Esophagus (tissue), 2 donors: Measurements from ENCODE around the gene LILRB3. TPM values are rescaled to one million over a fixed set of nuclear protein-coding genes. Genes with fewer than 3 reads are reported as not detected.
"Not testable (repeated sequence)": the region's sequence is repeated elsewhere in the genome, so short reads cannot be mapped to it uniquely, and the experiment has no call there.

Source experiments
- H3K27ac ChIP-seq, 2 donors: one replicate each; pipeline ENCODE4 v1.5.1; 2013; ENCODE audit warnings: low read depth in 2 of 2, mild to moderate bottlenecking in 2 of 2, inconsistent platforms in 1 of 2, low read length in 1 of 2, moderate library complexity in 1 of 2
- H3K27me3 ChIP-seq, 2 donors: one replicate each; pipeline ENCODE4 v1.6.1; 2013; ENCODE audit warnings: low read length in 2 of 2, control low read depth in 1 of 2, mild to moderate bottlenecking in 1 of 2; ENCODE audit not compliant: insufficient read depth in 2 of 2, control insufficient read depth in 1 of 2
- H3K36me3 ChIP-seq, 2 donors: one replicate each; pipeline ENCODE4 v1.6.1; 2013; ENCODE audit warnings: low read length in 1 of 2; ENCODE audit not compliant: control insufficient read depth in 2 of 2, insufficient read depth in 2 of 2
- H3K4me1 ChIP-seq, 2 donors: one replicate each; pipeline ENCODE4 v1.6.1; 2013; ENCODE audit warnings: low read length in 1 of 2; ENCODE audit not compliant: control insufficient read depth in 2 of 2, insufficient read depth in 2 of 2
- H3K4me3 ChIP-seq, 2 donors: one replicate each; pipeline ENCODE4 v1.5.1; 2013; ENCODE audit warnings: low read length in 2 of 2, mild to moderate bottlenecking in 2 of 2, low read depth in 1 of 2, moderate library complexity in 1 of 2
- H3K9me3 ChIP-seq, 2 donors: one replicate each; pipeline ENCODE4 v1.6.1; 2013; ENCODE audit warnings: mild to moderate bottlenecking in 2 of 2, low read depth in 1 of 2, low read length in 1 of 2, moderate library complexity in 1 of 2; ENCODE audit not compliant: control insufficient read depth in 2 of 2, insufficient read depth in 1 of 2
- WGBS, 2 donors: extraction: QIAGEN DNeasy Blood & Tissue Kit; methylation state at CpG; one replicate each; pipeline ENCODE4 v1.1.7; 2013; 5-methylcytosine and 5-hydroxymethylcytosine counted together
- polyA plus RNA-seq, 2 donors: library from polyadenylated mRNA; stranded (reverse); fragments of 200-250 nt; gene quantifications; one replicate each; pipeline ENCODE4 v1.2.3, GENCODE V29; 2013
- donor health status: healthy with polysubstance abuse.
- donor health status: Bipolar disorder and iron deficiency.

Gene LILRB3
- polyA plus RNA-seq, 2 donors = 0.63 to 0.75 TPM

DNA sequence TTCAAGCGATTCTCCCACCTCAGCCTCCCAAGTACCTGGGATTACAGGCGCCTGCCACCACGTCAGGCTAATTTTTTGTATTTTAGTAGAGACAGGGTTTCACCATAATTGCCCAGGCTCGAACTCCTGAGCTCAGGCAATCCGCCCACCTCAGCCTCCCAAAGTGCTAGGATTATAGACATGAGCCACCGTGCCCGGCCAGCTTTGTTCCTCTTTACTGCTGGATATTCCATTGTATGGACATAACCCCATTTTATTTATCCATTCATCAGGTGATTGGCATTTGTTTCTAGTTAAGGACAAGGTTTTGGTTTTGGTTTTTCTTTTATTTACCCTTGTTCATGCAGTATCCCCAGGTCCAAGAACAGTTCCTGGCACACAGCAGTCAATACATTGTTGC is 26.3 kb downstream of the LILRB3 start:
- H3K9me3 ChIP-seq = no peaks in the 10 kb centered on the region
- H3K4me1 ChIP-seq = peaks cover 2 to 5% of the 10 kb centered on the region in 2 donors
- no peak overlapping the region for H3K4me3 ChIP-seq
- no peak overlapping the region for H3K27ac ChIP-seq
- peaks cover 0 to 5% of the 10 kb centered on the region in 2 donors for H3K36me3 ChIP-seq
- 90 to 96% methylated on average over 7 of the region's 7 CpGs for WGBS, 2 donors
- no peaks in the 10 kb centered on the region for H3K27me3 ChIP-seq

DNA sequence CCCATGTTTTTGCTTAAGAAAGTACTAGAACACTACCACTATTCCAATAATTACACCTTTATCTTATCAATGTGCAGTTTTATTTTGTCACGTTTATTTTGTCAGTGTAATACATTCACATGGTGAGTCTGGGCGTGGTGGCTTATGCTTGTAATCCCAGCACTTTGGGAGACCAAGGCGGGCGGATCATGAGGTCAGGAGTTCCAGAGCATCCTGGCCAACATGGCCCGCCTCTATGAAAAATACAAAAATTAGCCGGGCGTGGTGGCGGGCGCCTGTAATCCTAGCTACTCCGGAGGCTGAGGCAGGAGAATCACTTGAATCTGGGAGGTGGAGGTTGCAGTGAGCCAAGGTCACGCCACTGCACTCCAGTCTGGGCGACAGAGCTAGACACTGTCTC is 28.3 kb downstream of the LILRB3 start:
- not testable (repeated sequence) for H3K36me3 ChIP-seq, H3K9me3 ChIP-seq, H3K4me3 ChIP-seq, H3K27ac ChIP-seq, H3K27me3 ChIP-seq, H3K4me1 ChIP-seq
- 91 to 95% methylated on average over 12 of the region's 12 CpGs for WGBS, 2 donors

DNA sequence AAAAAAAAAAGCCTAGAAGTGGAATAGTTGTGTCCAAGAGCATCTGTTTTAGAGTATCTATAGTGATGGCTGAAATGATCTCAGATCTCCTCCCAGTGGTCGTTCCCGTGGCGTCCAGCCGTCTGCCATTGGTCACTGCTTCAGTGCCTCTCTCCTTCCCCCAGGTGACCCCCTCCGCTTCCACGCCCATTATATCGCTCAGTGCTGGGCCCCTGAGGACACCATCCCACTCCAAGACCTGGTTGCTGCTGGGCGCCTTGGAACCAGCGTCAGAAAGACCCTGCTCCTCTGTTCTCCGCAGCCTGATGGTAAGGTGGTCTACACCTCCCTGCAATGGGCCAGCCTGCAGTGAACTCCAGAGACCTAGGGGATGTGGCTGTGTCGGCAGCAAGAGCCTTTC is 29.8 kb downstream of the LILRB3 start:
- Histone ChIP-seq H3K9me3 (no peaks in the 10 kb centered on the region), H3K27ac (no peak overlapping the region), H3K4me3 (no peak overlapping the region)

DNA sequence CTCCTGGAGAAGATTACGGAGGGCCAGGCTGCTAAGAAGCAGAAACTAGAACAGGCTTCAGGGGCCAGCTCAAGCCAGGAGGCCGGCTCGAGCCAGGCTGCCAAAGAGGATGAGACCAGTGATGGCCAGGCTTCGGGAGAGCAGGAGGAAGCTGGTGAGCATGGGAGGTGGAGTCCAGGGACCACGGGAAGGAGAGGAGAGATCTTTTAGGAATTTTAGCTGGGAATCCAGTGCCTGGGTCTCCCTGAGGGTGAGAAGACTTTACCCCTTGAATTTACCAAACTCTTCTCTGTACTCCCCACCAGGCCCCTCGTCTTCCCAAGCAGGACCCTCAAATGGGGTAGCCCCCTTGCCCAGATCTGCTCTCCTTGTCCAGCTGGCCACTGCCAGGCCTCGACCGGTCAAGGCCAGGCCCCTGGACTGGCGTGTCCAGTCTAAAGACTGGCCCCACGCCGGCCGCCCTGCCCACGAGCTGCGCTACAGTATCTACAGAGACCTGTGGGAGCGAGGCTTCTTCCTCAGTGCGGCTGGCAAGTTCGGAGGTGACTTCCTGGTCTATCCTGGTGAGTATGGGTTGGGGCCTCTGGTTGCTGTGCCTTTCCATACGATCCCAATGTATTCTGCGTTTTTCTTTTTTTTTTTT is 30.9 kb downstream of the LILRB3 start:
- H3K27ac ChIP-seq = peak overlapping the region; percentile 99
- peak overlapping the region; percentile 74 to 78 for H3K4me3 ChIP-seq
- H3K9me3 ChIP-seq = no peaks in the 10 kb centered on the region
- H3K27me3 ChIP-seq = no peaks in the 10 kb centered on the region
- peaks cover 0 to 5% of the 10 kb centered on the region in 2 donors for H3K36me3 ChIP-seq
- 58 to 62% methylated on average over 19 of the region's 19 CpGs for WGBS, 2 donors
- peaks cover 2 to 11% of the 10 kb centered on the region in 2 donors for H3K4me1 ChIP-seq

More for the DNA sequence above, 29.8 kb downstream of the LILRB3 start:
- 91 to 92% methylated on average over 11 of the region's 11 CpGs for WGBS, 2 donors
- H3K36me3 ChIP-seq = peaks cover 0 to 5% of the 10 kb centered on the region in 2 donors
- peaks cover 2 to 11% of the 10 kb centered on the region in 2 donors for H3K4me1 ChIP-seq
- no peaks in the 10 kb centered on the region for H3K27me3 ChIP-seq

DNA sequence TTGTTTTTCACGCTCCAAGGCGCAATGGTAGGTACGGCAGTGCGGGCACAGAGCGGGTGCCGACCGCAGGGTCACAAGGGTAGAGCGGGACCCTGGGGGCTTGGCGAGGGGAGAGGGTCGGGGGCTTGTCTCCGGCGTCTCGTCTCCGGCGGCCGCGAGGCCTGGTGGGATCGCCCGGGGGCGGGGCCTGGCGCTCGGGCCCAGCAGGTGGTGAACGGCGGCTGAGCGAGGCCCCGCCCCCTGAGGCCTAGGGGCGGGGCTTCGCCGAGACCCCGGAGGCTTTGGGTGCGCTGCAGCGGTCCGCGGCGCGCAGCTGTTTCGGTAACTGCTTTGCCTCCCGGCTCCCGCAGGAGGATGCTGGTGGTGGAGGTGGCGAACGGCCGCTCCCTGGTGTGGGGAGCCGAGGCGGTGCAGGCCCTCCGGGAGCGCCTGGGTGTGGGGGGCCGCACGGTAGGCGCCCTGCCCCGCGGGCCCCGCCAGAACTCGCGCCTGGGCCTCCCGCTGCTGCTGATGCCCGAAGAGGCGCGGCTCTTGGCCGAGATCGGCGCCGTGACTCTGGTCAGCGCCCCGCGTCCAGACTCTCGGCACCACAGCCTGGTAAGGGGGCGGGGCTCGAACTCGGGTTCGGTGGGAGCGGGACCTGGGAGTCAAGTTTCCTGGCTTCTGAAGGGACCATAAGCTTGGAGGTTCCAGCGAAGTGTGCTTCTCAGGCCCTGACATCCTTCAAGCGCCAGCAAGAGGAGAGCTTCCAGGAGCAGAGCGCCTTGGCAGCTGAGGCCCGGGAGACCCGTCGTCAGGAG is 31.6 kb downstream of the LILRB3 start, which contains the start of gene TSEN34:
Gene TSEN34, plus strand, starts transcription at position 298 of the 800 bp plus-strand sequence. Its CDS starts 57 bp downstream, at position 355.
- WGBS, 2 donors = 1% methylated on average over 76 to 77 of the region's 77 CpGs
- Histone ChIP-seq H3K36me3 (peaks cover 0 to 8% of the 10 kb centered on the region in 2 donors), H3K4me1 (peaks cover 2 to 11% of the 10 kb centered on the region in 2 donors), H3K4me3 (peak within 1 kb of the TSS; percentile 74 to 78), H3K27me3 (no peaks in the 10 kb centered on the region), H3K9me3 (no peaks in the 10 kb centered on the region), H3K27ac (peak within 1 kb of the TSS; percentile 99)

DNA sequence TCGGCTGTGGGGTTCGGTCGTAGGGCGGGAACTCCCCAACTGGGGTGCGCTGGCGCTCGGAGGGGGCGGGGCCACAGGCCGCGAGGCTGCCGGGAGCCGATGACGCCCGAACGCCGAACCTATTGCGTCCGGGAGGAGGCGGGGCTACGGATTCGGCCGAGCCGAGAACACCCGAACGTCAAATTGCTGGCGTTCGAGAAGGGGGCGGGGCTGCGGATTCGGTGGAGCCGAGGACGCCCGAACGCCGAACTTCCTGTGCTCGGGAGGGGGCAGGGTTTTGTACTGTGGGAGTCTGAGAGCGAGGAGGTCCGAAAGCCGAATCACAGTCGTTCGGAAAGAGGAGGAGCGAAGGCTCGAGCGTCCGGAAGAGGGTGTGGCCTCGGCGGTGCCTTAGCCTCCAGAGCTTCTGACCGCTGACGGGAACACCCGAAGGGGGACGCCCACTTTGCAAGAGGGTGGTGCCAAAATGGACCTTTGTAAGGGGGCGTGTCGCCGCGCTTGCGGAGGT is 32.2 kb downstream of the LILRB3 start:
- no peaks in the 10 kb centered on the region for H3K9me3 ChIP-seq
- WGBS, 2 donors = 0 to 1% methylated on average over 56 of the region's 56 CpGs
- H3K27ac ChIP-seq = peak overlapping the region; percentile 99
- peaks cover 2 to 11% of the 10 kb centered on the region in 2 donors for H3K4me1 ChIP-seq
- H3K36me3 ChIP-seq = peaks cover 0 to 8% of the 10 kb centered on the region in 2 donors
- H3K27me3 ChIP-seq = no peaks in the 10 kb centered on the region
- H3K4me3 ChIP-seq = peak overlapping the region; percentile 74 to 78

DNA sequence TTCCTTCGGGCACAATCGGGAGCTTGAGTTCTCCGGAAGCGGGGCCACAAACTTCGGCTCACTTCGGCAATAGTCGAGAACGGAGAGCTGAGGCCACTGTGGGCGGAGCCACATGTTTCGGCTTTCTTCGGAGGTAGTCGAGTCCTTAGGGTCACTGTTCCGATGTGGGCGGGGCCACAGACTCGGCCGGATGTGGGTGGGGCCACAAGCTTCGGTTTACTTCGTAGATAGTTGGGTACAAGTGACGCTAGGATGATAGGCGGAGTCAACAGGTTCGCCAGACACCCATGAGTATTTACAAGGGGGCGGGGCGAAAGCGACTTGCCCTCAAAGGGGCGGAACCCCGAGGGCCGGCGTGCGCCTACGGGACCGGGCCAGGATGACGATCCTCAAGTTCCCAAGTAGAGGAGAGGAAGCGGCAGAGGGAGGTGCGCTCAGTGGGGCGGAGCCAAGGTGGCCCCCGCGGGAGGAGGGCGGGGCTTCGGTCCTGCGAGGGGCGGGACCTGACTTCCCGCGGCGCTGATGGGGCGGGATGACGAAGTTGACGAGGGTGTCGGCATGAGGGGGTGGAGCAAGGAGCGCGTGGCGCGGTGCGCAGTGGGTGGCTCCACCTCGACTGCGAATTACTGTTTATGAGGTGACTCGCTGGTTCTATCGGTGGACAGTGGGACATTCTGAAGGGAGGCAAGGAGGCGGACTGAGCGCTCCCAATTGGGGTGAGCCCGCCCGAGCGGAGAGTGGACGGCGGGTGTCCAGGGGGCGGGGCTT is 32.9 kb downstream of the LILRB3 start:
- Histone ChIP-seq H3K27ac (peak overlapping the region; percentile 99), H3K9me3 (no peaks in the 10 kb centered on the region), H3K4me3 (peak overlapping the region; percentile 78 to 83), H3K4me1 (peaks cover 2 to 11% of the 10 kb centered on the region in 2 donors), H3K27me3 (no peaks in the 10 kb centered on the region), H3K36me3 (peaks cover 0 to 11% of the 10 kb centered on the region in 2 donors)
- 0% methylated on average over 65 of the region's 65 CpGs for WGBS, 2 donors

DNA sequence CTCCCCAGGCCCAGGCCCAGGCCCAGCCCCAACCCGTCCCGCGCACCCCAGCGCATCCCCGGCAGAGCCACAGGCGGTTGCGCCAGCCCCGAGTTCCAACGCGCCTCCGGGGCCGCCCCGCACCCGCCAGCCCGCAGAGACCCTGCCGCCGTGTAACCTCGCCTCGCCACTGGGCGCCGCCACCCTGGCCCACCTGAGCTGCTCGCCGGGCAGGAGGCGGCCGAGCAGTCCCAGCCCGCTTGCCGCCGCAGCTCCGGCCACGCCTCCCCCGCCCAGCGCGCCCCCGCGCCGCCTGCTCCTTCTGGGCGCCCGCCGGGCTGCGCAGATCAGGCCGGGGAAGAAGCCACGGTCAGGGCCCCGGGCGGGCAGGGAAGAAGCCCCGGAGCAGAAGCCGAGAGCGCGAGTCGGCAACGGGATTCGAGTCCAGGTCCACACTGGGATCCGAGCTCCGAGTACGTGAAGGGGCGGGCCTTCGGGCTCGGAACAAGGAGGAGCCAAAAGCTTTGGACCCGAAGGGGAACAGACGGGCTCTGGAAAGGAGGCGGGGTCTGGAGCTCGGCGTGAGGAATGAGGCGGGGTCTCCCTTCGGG is 33.6 kb downstream of the LILRB3 start, which contains the start of gene MBOAT7:
Gene MBOAT7, minus strand, starts transcription at position 436 of the 590 bp plus-strand sequence. CDS start 1,072 bp downstream, outside the sequence.
- peak within 1 kb of the TSS; percentile 78 to 83 for H3K4me3 ChIP-seq
- peak within 1 kb of the TSS; percentile 99 for H3K27ac ChIP-seq
- WGBS, 2 donors = 0 to 1% methylated on average over 52 to 64 of the region's 64 CpGs
- no peaks in the 10 kb centered on the region for H3K27me3 ChIP-seq
- peaks cover 0 to 11% of the 10 kb centered on the region in 2 donors for H3K36me3 ChIP-seq
- H3K4me1 ChIP-seq = peaks cover 2 to 11% of the 10 kb centered on the region in 2 donors
- H3K9me3 ChIP-seq = no peaks in the 10 kb centered on the region
